HG02885 (cell line): ENCODE data around the gene CCSER1.

Experiments
- ATAC-seq: cut with Tn5 transposase; IDR thresholded peaks from one replicate; pipeline ENCODE4 v1.9.1; 2021; ENCODE audit warnings: mild to moderate bottlenecking; ENCODE audit not compliant: unreplicated experiment, poor library complexity

The CCSER1 gene

GRCh38 chr4:90127223-90127705 lies at the start of gene CCSER1:
TSS of gene CCSER1 (plus strand) at chr4:90127394.
- ATAC-seq, result peak; percentile 62

GRCh38 chr4:90078440-90078839 lies 48.8 kb upstream of the CCSER1 start:
- peak; percentile 73 for ATAC-seq

- peak; percentile 37 for ATAC-seq
These were observed 47.1 kb upstream of the CCSER1 start for GRCh38 chr4:90080116-90080515.

- no peak for ATAC-seq
These were observed 45.6 kb upstream of the CCSER1 start for GRCh38 chr4:90081432-90082144.

- no peak for ATAC-seq
These were observed 44.7 kb upstream of the CCSER1 start for GRCh38 chr4:90082449-90082848.

- ATAC-seq, result no peak
These were observed 42.8 kb upstream of the CCSER1 start for GRCh38 chr4:90084277-90084966.

GRCh38 chr4:90084967-90085295 lies 42.3 kb upstream of the CCSER1 start:
- no peak for ATAC-seq

- ATAC-seq, result no peak
These were observed 33.7 kb upstream of the CCSER1 start for GRCh38 chr4:90093526-90093925.

- no peak for ATAC-seq
These were observed 32.2 kb upstream of the CCSER1 start for GRCh38 chr4:90095000-90095399.

GRCh38 chr4:90099812-90100211 lies 27.4 kb upstream of the CCSER1 start:
- ATAC-seq, result no peak

- no peak for ATAC-seq
These were observed 23.2 kb upstream of the CCSER1 start for GRCh38 chr4:90103991-90104390.

GRCh38 chr4:90105274-90105673 lies 21.9 kb upstream of the CCSER1 start:
- ATAC-seq, result no peak

- ATAC-seq, result no peak
These were observed 14.5 kb upstream of the CCSER1 start for GRCh38 chr4:90112715-90113114.

- ATAC-seq, result no peak
These were observed 13.2 kb upstream of the CCSER1 start for GRCh38 chr4:90113881-90114457.

GRCh38 chr4:90118527-90119195 lies 8.5 kb upstream of the CCSER1 start:
- ATAC-seq, result peak; percentile 86

- ATAC-seq, result no peak
These were observed 7.2 kb upstream of the CCSER1 start for GRCh38 chr4:90120037-90120436.

- ATAC-seq, result no peak
These were observed 6.4 kb upstream of the CCSER1 start for GRCh38 chr4:90120815-90121214.

GRCh38 chr4:90121676-90122354 lies 5.4 kb upstream of the CCSER1 start:
- ATAC-seq, result no peak

GRCh38 chr4:90122355-90122748 lies 4.8 kb upstream of the CCSER1 start:
- ATAC-seq, result no peak

GRCh38 chr4:90124276-90124675 lies 2.9 kb upstream of the CCSER1 start:
- ATAC-seq, result no peak
